Subcutaneous abdominal adipose tissue (tissue), 5 donors: ENCODE results near the gene CWF19L1.

Source experiments
- H3K27ac ChIP-seq: one replicate; pipeline ENCODE4 v1.7.0; 2013; ENCODE audit warnings: low read depth, mild to moderate bottlenecking, inconsistent platforms, low read length, moderate library complexity
- H3K27me3 ChIP-seq, 5 donors: one replicate each; pipeline ENCODE4 v1.7.0; 2013; ENCODE audit warnings: low read length in 5 of 5, inconsistent platforms in 1 of 5; ENCODE audit not compliant: control insufficient read depth in 5 of 5, insufficient read depth in 4 of 5
- H3K36me3 ChIP-seq, 5 donors: one replicate each; pipeline ENCODE4 v1.7.0; 2013; ENCODE audit warnings: low read length in 5 of 5; ENCODE audit not compliant: control insufficient read depth in 5 of 5, insufficient read depth in 5 of 5
- H3K4me1 ChIP-seq, 5 donors: one replicate each; pipeline ENCODE4 v1.7.0; 2013; ENCODE audit warnings: low read length in 5 of 5, mild to moderate bottlenecking in 3 of 5, moderate library complexity in 1 of 5; ENCODE audit not compliant: control insufficient read depth in 5 of 5, insufficient read depth in 5 of 5
- H3K4me3 ChIP-seq, 5 donors: one replicate each; pipeline ENCODE4 v1.7.0; 2013; ENCODE audit warnings: low read length in 5 of 5, low read depth in 1 of 5
- H3K9ac ChIP-seq, 5 donors: one replicate each; pipeline ENCODE4 v1.7.0; 2013; ENCODE audit warnings: low read length in 5 of 5, mild to moderate bottlenecking in 4 of 5, moderate library complexity in 3 of 5
- H3K9me3 ChIP-seq, 5 donors: one replicate each; pipeline ENCODE4 v1.7.0; 2013; ENCODE audit warnings: low read length in 5 of 5; ENCODE audit not compliant: control insufficient read depth in 5 of 5
- donor health status: healthy.
- donor health status: healthy.
- donor health status: healthy.
- donor health status: healthy.
- donor health status: healthy.

The CWF19L1 gene

GRCh38 chr10:100185364-100186252 lies 81.8 kb downstream of the CWF19L1 start, which contains the start of gene ERLIN1:
TSS of gene ERLIN1 (minus strand) at chr10:100186029. CDS start at chr10:100185626, 403 bp downstream.
- Histone ChIP-seq H3K36me3 (peaks cover 2 to 19% (median 19%) of the 10 kb centered on the region in 5 donors), H3K4me3 (peak within 1 kb of the TSS; percentile 76 to 100 (median 92)), H3K27ac (peak within 1 kb of the TSS; percentile 93), H3K9me3 (no peaks in the 10 kb centered on the region), H3K27me3 (no peaks in the 10 kb centered on the region), H3K9ac (peak within 1 kb of the TSS; percentile 86 to 97 (median 95)), H3K4me1 (peaks cover 3 to 29% (median 23%) of the 10 kb centered on the region in 5 donors)

GRCh38 chr10:100184840-100185239 lies 82.6 kb downstream of the CWF19L1 start:
- Histone ChIP-seq H3K9ac (peak overlapping the region; percentile 86 to 97 (median 92)), H3K36me3 (peaks cover 0 to 21% (median 12%) of the 10 kb centered on the region in 5 donors), H3K27ac (peak overlapping the region; percentile 93), H3K9me3 (no peaks in the 10 kb centered on the region), H3K4me3 (peak overlapping the region; percentile 76 to 99 (median 92)), H3K27me3 (no peaks in the 10 kb centered on the region), H3K4me1 (peaks cover 3 to 31% (median 23%) of the 10 kb centered on the region in 5 donors)

- Histone ChIP-seq H3K4me3 (peak overlapping the region in 4 of 5 donors; percentile 85 to 99 (median 95)), H3K9me3 (no peaks in the 10 kb centered on the region), H3K27me3 (no peaks in the 10 kb centered on the region), H3K27ac (no peak overlapping the region), H3K9ac (peak overlapping the region in 4 of 5 donors; percentile 86 to 97 (median 94)), H3K4me1 (peaks cover 3 to 32% (median 23%) of the 10 kb centered on the region in 5 donors), H3K36me3 (peaks cover 0 to 22% (median 10%) of the 10 kb centered on the region in 5 donors)
These were observed 83.0 kb downstream of the CWF19L1 start for GRCh38 chr10:100184426-100184825.

GRCh38 chr10:100183481-100183880 lies 84.0 kb downstream of the CWF19L1 start:
- H3K27ac ChIP-seq, result no peak overlapping the region
- H3K9ac ChIP-seq, result peak overlapping the region in 1 of 5 donors; percentile 22
- peaks cover 3 to 40% (median 28%) of the 10 kb centered on the region in 5 donors for H3K4me1 ChIP-seq
- H3K4me3 ChIP-seq, result no peak overlapping the region
- H3K36me3 ChIP-seq, result peaks cover under 1 to 22% (median 11%) of the 10 kb centered on the region in 5 donors
- H3K9me3 ChIP-seq, result no peaks in the 10 kb centered on the region
- no peaks in the 10 kb centered on the region for H3K27me3 ChIP-seq

- H3K9ac ChIP-seq, result peak overlapping the region in 1 of 5 donors; percentile 36
- H3K4me1 ChIP-seq, result peaks cover 3 to 40% (median 28%) of the 10 kb centered on the region in 5 donors
- H3K27ac ChIP-seq, result no peak overlapping the region
- H3K9me3 ChIP-seq, result no peaks in the 10 kb centered on the region
- peaks cover 3 to 28% (median 14%) of the 10 kb centered on the region in 5 donors for H3K36me3 ChIP-seq
- no peak overlapping the region for H3K4me3 ChIP-seq
- no peaks in the 10 kb centered on the region for H3K27me3 ChIP-seq
These were observed 84.5 kb downstream of the CWF19L1 start for GRCh38 chr10:100182908-100183307.
